Measurements from ENCODE around the gene LYRM9.
"Not testable (repeated sequence)": the region's sequence is repeated elsewhere in the genome, so short reads cannot be mapped to it uniquely, and the experiment has no call there.

The LYRM9 gene

GRCh38 chr17:27837769-27838168, 55.4 kb downstream of the LYRM9 start:
- not testable (repeated sequence) for DNase-seq

- DNase-seq: no peak
Observed at GRCh38 chr17:27836651-27837050, 56.5 kb downstream of the LYRM9 start.

GRCh38 chr17:27834571-27834970, 58.6 kb downstream of the LYRM9 start:
- no peak for DNase-seq

DNA sequence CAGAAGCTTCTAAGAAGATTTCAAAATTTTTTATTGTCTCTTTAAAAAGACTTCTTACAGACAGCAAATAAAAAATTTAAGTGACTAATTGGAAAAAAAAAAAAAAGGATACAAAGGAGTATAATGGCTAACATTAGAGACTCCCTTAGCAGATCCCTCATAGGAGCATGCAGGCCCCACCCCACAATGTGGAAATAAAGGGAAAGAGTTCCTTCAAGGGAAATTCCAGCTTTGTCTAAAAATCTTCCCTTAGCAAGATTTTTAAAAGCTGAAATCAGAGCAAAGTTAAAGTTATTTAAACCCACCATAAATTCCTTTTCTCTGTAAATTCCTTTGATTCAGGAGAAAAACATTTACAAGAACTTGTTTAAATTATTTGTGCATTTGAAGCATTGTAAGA, 60.3 kb downstream of the LYRM9 start:
- no peak for DNase-seq

GRCh38 chr17:27829888-27830287, 63.3 kb downstream of the LYRM9 start:
- not testable (repeated sequence) for DNase-seq

- DNase-seq: not testable (repeated sequence)
Observed at GRCh38 chr17:27829143-27829711, 63.9 kb downstream of the LYRM9 start.

All from stimulated activated CD4-positive, alpha-beta T cell treated with anti-CD3 and anti-CD28 coated beads, Interleukin-4, amount 100 ng/mL, for 24 hours (primary cell).